Hepatocyte (in vitro differentiated cells): Measurements from ENCODE around the gene TAP1.

Experiments used
- EZH2 ChIP-seq: fragments of 200-600 bp; sonication (generic); IDR thresholded peaks from 2 replicates; pipeline ENCODE4 v1.6.1; 2016; ENCODE audit warnings: antibody characterized with exemption, mild to moderate bottlenecking, borderline replicate concordance
- EZH2phosphoT487 ChIP-seq: fragments of 200-600 bp; sonication (generic); IDR thresholded peaks from one replicate; pipeline ENCODE4 v1.6.1; 2018; ENCODE audit warnings: antibody characterized with exemption, mild to moderate bottlenecking, low read depth, moderate library complexity; ENCODE audit not compliant: unreplicated experiment, severe bottlenecking
- TF ChIP-seq, protein P1 (sequence below): fragments of 200-600 bp; sonication (generic); IDR thresholded peaks from 2 replicates; pipeline ENCODE4 v1.5.1; 2016; ENCODE audit warnings: antibody characterized with exemption, mild to moderate bottlenecking; ENCODE audit not compliant: poor library complexity

DNA sequence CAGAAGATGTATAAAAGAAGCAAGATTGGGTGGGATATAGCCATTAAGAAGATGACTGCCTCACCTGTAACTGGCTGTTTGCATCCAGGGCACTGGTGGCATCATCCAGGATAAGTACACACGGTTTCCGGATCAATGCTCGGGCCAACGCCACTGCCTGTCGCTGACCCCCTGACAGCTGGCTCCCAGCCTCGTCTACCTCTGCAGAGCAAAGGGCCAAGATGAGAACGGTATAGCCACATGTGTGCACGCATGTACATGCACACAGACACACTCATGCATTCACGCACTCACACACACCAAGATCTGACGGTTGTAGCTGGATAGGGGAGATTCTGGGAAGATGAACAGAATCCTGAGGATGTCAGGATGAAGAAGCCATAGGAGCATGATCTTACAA is 6.5 kb downstream of the TAP1 start:
- TF ChIP-seq, protein P1, sequence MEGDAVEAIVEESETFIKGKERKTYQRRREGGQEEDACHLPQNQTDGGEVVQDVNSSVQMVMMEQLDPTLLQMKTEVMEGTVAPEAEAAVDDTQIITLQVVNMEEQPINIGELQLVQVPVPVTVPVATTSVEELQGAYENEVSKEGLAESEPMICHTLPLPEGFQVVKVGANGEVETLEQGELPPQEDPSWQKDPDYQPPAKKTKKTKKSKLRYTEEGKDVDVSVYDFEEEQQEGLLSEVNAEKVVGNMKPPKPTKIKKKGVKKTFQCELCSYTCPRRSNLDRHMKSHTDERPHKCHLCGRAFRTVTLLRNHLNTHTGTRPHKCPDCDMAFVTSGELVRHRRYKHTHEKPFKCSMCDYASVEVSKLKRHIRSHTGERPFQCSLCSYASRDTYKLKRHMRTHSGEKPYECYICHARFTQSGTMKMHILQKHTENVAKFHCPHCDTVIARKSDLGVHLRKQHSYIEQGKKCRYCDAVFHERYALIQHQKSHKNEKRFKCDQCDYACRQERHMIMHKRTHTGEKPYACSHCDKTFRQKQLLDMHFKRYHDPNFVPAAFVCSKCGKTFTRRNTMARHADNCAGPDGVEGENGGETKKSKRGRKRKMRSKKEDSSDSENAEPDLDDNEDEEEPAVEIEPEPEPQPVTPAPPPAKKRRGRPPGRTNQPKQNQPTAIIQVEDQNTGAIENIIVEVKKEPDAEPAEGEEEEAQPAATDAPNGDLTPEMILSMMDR: no peak
- TF ChIP-seq EZH2: no peak
- no peak for TF ChIP-seq EZH2phosphoT487
